ENCODE data around the gene PRKCH.

The PRKCH gene

DNA sequence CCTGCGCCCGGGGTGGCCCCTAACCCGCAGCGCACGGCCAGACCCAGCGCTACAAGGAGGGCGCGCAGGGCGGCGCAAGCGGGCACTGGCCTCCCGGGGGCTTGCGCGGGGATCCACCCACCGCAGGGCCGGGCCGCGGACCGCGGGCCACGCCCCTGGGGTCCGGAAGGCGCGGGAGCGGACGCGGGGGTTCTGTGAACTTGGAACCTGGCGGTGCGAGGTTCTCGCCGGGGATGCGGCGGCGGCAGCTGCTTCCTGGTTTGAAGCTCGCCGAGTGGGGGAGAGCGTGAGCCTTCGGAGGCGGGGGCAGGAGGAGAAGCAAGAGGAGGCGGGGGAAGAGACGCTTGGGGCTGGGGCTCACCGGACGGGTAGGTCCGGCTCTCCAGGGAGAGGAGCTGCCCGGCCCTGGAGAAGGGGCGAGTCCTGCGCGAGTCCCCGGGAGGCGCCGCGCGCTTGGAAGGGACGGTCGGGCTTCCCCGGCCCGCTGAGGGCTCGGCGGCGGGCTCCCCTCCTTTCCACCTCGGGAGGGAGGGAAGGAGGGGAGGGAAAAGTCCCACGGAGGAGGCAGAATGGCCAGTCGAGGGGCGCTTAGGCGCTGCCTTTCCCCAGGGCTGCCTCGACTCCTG, at the start of gene PRKCH:
Gene PRKCH, plus strand, starts transcription at position 195 of the 626 bp plus-strand sequence. CDS start 523 bp downstream, outside the sequence.
- DNase-seq: peak in 1 of 2 experiments; percentile 48

DNA sequence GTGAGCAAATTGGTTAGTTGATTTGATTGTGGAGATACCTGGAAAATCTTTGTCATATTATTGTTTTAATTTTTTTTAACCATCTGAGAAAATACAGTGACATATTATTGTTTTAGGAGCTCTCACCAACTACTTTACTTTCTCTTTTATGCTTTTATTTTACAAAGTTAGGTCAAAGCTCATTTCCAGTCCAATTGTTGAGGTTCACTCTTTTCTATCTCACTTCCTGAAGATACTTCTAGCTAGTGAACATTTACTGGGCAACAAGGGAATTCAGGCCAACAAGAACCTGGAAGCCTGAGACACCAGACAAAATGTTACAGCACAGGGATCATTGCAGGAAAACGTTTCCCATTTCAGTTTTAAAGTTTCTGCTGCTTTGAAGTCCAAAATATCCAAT, 44.1 kb upstream of the PRKCH start:
- no peak for DNase-seq

DNA sequence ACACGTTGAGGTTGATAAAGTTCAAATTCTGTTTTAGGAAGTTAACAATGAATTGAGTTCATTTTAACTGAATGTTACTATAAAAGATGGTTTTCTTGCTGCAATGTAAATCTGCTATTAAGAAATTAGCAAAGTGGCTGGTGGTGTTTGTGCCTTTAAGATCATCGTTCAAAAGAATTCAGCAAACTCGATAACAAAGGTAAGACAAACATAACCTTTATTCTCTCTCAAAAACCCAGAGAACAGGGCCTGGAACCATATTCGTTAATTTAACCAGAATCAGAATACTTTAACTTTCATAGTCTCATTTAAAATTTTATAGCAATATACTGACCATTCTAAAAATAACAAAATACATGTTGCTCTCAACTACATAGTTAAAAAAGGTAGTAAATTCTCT, 43.6 kb upstream of the PRKCH start:
- DNase-seq: no peak

DNA sequence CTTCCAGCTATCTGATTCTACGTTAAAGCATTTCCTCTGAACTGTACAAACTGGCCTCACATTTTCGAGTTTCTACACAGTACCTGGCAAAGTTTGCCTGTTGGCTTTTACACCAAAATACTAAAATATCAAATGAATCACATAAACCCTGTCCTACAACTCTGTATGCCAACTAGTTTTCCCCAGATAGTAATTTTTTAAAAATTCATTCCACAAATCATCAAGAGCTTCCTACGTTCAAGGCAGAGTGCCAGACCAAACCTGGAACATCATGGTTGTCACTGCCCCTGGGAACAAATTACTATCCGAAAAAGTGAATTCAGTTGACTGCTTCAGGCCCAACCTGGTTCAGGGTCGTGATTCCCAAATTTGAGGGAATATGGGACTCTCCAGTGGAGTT, 42.3 kb upstream of the PRKCH start:
- no peak for DNase-seq

DNA sequence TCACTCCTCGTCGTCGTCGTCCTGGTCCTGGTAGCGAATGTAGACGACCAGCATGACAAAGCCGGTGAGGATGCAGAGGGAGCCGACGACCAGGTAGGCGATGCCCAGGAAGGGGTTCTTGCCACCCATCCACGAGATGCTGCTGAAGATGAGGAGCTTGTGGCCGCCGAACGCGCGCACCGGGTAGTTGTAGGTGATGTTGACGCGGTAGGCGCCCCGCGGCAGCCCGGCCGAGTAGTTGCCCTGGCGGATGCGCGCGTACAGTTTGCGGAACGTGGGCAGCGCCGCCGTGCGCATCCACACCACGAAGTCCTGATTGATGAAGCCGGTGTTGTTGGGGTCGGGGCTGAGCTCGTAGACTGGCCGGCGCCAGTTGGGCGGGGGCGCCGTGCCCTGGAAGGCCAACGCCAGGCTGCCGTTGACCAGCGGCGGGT, 41.3 kb upstream of the PRKCH start:
- DNase-seq: no peak

DNA sequence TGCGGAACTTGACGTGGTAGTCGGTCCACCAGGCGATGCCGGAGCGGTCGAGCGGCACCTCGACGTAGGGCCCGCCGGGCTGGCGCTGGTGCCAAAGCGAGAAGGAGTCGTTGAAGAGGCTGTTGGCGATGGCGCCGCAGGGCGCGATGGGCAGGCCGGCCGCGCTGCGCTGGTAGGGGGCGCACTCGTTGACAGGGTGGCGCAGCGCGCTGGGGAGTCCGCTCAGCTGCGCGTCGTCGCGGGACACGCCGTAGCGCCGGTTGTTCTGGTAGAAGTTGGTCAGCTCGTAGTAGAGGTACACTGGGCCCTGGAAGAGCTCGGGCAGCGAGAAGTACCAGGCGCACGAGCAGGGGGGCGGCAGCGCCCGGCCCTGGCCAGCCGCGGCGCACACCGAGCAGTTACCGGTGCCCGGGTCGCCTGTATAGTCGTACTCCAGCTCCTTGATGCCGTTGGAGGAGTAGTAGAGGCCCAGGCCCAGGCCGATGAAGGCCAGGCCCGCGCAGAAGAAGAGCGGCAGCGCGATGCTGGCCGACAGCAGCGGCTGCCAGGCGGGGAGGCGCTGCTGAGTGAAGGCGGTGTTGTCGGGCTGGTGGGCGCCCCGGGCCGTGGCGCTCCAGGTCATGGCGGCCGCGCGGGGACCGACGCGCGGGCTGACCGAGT, 40.7 kb upstream of the PRKCH start:
- peak; percentile 67 to 77 for DNase-seq

DNA sequence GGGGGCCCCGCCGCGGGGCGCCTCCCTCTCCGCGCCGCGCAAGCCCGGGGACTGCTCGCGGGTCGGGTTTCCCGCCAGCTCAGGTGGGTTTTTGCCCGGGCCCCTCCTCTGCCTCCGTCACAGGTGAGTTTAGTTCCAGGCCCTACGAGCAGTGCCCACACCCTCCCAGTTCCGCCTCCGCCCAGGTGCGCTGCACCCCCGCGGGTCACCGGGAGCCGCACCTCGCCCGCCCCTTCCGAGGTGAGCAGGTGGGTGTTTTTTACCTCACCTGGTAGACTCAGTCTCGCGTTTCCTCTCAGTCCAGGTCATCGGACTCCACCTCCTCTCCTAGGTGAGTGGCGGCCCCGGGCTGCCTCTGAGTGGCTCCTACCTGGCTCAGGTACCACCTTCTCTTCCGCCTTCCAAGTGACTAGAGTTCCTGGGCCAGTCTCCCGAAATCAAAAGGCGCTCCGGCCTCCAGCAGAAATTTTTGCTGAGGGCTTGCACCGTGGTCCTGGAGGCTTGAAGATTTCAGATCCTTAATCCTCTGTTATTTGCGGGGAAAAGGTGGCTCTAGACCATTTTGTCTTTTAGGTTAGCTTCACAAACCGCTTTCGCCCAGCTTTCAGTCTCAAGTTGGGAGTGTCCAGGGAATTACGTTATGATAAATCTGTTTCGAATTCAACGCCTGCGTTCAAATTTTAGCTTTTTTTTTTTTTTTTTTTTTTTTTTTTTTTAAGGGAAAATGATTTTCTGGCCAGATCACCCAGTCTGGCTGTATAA, 40.0 kb upstream of the PRKCH start, which contains the start of gene TMEM30B:
Gene TMEM30B, minus strand, starts transcription at position 153 of the 762 bp plus-strand sequence. CDS start 191 bp downstream, outside the sequence.
- DNase-seq: peak in 1 of 2 experiments; percentile 32

DNA sequence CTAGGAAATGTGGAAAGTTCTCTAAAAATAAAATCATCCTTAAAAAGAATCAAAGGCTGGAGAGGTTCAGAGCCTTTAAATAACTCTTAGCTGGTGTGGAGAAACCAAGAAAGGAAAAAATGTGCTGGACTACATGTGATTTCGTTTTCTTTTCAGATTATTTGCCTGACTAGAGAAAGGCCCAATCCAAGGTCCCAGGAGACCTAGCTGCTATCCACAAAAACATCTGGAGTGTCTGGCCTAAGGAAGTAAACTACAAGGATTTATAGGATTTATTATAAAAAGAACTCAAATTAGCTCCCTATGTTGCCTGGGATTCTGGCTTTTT, 39.5 kb upstream of the PRKCH start:
- no peak for DNase-seq

DNA sequence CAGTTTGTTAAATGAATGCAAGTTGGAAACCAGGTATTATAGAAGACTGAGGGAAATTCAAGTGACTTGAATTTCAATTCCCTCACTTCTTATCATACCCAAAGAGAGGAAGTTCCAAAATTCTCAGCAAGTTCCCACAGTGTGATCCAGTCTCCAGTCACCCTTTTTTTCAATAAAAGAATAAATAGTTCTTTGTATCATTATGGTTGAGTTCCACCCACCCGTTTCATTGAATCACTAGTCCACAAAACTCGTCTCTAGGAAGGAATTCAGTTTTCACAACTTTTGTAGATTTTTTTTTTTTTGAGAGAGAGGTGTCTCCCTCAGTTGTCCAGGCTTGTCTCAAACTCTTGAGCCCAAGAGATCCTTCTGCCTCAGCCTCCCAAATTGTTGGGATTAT, 38.6 kb upstream of the PRKCH start:
- no peak for DNase-seq

DNA sequence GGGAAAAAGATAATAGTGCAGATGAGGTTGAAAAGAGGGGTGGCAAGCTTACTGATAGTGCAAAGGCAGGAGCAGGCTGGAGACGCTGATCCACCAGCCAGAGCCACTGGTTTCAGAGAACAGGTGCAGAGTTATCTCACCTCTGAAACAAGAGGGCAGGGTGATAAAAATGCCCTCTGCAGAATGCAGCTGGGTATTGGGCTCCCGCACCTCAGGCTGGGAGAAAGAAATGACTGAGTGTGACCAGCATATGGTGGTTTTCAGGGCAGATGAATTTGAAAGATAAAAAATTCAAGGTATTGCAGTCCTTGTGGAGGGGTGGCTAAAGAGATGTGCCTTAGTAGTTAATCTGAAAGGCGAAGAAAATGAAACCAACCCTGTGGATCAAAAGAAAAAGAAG, 37.4 kb upstream of the PRKCH start:
- no peak for DNase-seq

DNA sequence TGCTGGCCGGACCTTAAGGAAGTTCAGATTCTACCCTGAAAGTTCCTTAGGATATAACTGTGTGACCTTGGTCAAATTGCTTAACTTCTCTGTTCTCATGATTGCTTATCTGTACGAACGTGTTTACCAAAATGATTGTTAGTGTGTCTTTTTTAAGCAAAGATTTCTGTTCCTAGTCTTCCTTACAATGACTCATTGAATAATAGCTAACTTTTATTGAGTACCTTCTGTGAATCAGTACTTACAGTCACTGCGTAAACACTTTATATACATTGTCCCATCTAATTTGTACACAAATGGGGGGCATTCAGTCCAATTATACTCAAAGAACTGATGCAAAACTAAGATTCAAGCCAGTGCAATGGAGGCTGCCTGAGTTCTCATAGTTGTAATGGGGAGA, 36.0 kb upstream of the PRKCH start:
- no peak for DNase-seq

DNA sequence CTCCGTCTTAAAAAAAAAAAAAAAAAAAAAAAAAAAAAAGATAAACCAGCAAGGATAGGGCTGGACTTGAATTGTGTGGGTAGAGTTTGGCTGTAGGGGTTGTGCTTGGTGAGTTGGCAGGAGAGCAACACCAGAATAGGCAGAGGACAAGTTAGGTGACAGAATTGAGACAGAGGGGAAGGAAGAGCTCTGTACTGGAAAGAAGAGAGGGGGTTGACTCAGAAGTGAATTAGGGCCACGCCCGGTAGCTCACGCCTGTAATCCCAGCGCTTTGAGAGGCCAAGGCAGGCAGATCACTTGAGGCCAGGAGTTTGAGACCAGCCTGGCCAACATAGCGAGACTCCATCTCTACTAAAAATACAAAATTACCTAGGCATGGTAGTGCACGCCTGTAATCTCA, 34.2 kb upstream of the PRKCH start:
- no peak for DNase-seq

DNA sequence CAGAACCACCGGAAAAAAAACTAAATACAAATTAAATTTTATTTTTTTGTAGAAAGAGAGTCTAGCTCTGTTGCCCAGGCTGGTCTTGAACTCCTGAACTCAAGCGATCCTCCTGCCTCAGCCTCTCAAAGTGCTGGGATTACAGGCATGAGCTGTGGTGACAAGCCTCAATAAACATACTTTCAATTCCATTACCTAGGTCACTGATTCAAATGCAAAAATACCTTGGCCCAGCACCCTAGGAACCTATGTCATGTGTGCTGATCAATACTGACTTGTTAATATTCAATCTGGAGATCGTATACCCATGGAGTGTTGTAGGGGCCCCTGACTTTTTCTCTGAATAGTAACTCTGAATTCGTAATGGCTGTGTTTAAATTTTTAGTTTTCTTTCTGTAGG, 33.2 kb upstream of the PRKCH start:
- no peak for DNase-seq

DNA sequence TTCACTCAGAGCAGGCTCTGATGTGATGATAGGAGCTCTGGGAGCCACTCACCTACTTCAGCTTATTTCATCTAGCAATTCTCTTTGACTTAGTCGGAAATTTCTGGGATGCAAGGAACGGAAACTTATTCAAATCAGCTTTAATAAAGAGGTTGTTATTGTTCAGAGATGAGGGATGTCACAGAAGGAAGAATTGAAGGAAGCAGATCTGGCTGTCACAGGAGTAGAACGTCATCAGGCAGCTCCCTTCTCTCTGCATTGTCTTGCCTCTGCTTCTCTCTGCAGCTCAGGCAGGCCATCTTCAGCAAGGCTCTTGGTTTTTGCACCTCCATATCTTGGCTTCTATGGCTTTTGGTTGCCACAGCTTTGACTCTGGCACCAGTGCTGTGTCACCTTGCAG, 32.7 kb upstream of the PRKCH start:
- DNase-seq: no peak

DNA sequence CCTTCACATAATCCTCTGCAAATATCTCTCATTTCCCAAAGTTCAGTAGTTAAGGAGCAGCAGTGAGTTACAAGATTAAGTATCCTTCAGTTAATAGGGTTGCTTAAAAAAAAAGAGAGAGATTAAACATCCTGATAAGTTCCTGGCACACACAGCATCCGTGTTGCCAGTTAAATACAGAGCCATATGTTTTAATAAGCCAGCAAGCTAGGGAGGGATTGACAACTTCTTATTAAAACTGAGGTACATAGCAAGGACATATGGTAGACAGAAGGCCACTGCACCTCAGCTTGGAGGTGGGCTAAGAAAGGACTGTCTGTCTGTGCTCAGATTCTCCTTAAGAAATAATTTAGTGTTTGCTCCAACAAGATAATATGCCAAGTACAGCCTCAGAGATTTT, 30.7 kb upstream of the PRKCH start:
- no peak for DNase-seq

DNA sequence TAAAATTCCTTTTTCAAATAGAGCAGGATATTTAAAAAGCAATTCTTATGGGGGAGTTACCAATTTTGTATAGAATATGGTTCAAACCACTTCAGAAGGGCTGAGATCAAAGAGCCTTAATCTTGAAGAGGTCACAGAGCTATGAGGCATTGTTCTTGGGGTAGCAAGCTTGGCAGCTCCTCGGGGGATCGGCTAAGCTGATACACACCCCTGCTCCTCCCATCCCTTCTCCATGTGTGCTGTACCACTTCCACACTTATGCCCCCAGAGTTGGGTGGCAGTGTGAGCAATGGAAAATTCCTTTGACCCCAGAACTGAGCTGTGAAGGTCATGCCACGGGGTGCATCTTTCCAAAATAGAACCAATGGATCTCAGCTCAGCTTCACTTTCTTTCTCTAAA, 25.2 kb upstream of the PRKCH start:
- no peak for DNase-seq

DNA sequence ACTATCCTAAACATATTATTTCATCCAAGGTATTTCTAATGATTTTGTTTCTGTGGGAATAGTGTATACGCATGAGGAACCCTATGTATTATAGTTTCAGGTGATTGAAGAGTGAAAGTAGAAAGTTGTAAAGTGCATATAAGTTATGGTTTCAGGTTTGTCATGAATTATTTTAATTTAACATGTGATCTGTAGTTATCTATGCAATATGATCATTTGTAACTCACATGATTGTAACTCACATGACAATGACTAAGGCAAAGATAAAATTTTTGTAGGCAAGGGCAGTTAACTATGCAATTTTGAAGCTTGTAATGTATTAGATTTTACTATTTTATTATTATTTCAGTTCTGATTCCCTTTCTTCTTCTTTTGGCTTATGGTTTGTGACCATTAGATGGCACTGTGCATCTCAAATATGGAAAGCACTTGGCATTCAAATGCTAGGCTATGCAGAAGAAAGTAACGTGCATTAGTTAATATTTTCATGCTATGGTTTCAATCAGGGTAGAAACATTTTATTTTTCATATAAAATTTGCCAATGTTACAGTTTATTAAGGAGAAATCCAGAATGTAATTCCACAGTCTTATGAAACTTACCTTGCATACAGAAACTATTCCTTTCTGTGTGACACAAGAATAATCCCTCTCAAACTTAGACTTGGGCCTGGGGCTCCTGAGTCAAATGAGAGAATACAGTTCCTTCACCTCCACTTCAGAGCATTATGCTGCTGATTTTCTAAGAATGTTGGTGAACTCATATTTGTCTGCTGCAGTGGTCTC, 24.5 kb upstream of the PRKCH start:
- no peak for DNase-seq

DNA sequence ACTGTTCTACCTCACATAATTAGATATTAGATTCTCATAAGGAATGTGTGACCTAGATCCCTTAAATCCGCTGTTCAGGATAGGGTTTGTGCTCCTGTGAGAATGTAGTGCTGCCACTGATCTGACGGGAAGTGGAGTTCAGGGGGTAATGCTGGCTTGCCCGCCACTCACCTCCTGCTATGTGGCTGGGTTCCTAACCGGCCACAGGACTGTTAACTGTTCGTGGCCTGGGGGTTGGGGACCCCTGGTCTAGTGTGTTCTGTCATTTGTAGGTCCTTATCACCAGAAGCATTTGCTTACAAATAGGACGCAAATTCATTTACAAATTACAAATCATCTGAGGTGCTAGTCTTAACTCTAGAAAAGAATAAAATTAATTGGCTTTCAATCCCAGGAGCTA, 23.8 kb upstream of the PRKCH start:
- DNase-seq: no peak

DNA sequence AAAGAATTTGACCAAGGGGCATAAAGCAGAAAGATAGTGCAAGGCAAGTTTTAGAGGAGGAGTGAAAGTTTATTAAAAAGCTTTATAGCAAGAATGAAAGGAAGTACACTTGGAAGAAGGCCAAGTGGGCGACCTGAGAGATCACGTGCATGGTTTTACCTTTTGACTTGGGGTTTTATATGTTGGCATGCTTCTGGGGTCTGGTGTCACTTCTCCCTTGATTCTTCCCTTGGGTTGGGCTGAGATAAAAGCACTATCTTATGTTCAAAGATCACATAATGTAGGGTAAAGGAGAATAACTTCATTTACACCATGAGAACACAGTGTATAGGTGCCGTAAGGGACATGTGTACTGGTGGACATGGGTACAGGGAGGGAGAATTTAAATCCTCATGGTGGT, 22.6 kb upstream of the PRKCH start:
- DNase-seq: no peak

DNA sequence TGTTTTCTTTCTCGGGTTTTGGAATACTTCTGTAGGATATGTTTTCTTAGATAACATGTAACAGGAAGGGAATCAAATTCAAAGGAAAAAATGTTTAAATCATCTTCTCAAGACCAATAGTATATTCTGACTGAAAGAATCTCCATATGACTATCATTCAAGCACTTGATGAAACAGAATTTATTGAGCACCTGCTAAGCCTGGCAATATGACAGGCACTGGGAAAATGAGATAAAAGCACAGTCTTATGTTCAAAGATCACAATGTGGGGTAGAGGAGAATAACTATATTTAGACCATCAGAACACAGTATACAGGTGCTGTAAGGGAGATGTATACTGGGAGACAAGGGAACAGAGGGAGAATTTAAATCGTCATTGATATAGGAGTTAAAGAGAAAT, 21.2 kb upstream of the PRKCH start:
- no peak for DNase-seq

DNA sequence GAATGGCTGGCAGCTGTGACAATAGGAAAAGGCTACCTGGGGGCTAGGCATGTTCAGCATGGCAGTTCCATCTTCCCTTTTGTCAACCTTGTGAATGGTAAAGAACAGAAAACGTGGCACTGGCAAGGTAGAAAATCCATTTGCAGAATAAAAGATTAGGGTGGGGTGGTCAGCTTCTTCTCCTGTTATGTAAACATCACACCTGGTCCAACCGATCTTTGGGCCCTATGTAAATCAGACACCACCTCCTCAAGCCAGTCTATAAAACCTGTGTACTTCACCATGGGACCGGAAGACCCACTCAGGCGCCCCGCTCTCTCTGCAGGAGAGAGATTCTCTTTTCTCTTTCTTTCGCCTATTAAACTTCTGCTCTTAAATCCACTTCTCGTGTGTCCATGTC, 20.6 kb upstream of the PRKCH start:
- no peak for DNase-seq

DNA sequence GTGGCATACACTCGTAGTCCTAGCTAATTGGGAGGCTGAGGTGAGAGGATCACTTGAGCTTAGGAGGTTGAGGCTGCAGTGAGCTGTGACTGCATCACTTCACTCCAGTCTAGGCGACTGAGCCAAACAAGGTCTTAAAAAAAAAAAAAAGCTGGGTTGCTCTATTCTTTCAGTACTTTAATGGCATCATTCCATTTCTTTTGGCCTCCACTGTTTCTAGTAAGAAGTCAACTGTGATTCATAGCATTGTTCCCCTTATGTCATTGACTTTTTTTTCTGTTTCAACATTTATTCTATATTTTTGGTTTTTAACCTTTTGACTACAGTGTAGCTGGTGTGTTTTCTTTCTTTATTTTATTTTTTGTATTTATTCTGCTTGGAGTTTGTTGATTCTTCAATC, 16.7 kb upstream of the PRKCH start:
- DNase-seq: no peak

DNA sequence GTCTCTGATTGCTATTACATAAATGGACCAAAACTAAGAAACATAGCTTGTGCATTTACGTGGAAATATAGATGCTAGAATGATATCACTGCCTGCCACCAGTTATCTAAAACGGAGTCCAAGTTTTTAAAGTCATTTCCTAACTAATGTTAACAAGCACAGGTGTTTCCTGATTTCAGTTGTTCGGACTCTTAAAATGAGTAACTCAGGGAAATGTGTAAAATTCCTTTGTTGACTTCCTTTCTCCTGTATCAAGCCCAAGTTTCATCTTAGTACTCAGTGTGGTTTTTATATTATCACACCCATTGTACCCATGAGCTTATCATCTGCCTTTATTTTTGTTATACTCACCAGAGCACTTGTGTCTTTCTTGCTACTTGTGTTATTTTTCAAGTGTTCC, 13.2 kb upstream of the PRKCH start:
- no peak for DNase-seq
